A549 (cell line): ENCODE measurements around the gene CELF4. TPM values are rescaled to one million over a fixed set of nuclear protein-coding genes. Genes with fewer than 3 reads are reported as not detected.

ENCODE experiments used
- ATAC-seq, 2 experiments: fragments of 200-7000 bp in 1 of 2; fragments of >200 bp in 1 of 2; cut with Nextera tagmentation in 1 of 2; cut with Tn5 transposase in 1 of 2; 3 replicates each; pipeline versions ENCODE4 v1.8.0 to v1.9.1; 2018 to 2020; ENCODE audit warnings: mild to moderate bottlenecking in 1 of 2, moderate library complexity in 1 of 2
- CTCF ChIA-PET: fragments of 300-600 bp; sonication (Branson Sonifier 250); formaldehyde crosslinking; extraction: SDS; loops from one replicate; lab custom pipeline; 2021; ENCODE audit warnings: antibody characterized with exemption, inconsistent platforms; lab: Yijun Ruan, JAX
- POLR2A ChIA-PET: fragments of 350-600 bp; formaldehyde crosslinking; extraction: SDS; loops from one replicate; lab custom pipeline; 2021; ENCODE audit warnings: antibody characterized with exemption, inconsistent platforms; lab: Yijun Ruan, JAX
- DNase-seq, 2 experiments: peaks; one replicate each; pipeline versions ENCODE4 v3.0.0 to v3.0.0-alpha.2; 2011 to 2016; ENCODE audit warnings: low read depth in 1 of 2, low spot score in 1 of 2
- FAIRE-seq: peaks from 2 replicates; lab custom pipeline; 2011; peaks lifted over from hg19 to GRCh38; lab: Jason Lieb, UNC
- H3K27ac ChIP-seq, 2 experiments: fragments of >200 bp; sonication (Bioruptor Twin); formaldehyde crosslinking; 3 replicates each; pipeline ENCODE4 v1.5.1; 2016 to 2017
- H3K4me1 ChIP-seq: fragments of >200 bp; sonication (Bioruptor Twin); formaldehyde crosslinking; 3 replicates; pipeline ENCODE4 v1.6.1; 2016
- H3K4me2 ChIP-seq: fragments of >200 bp; sonication (Bioruptor Twin); formaldehyde crosslinking; 3 replicates; pipeline ENCODE4 v1.6.1; 2016
- H3K4me3 ChIP-seq: fragments of >200 bp; sonication (Bioruptor Twin); formaldehyde crosslinking; 3 replicates; pipeline ENCODE4 v1.5.1; 2016
- H3K9me3 ChIP-seq: fragments of >200 bp; sonication (Bioruptor Twin); formaldehyde crosslinking; 3 replicates; pipeline ENCODE4 v1.6.1; 2016
- CBX8 ChIP-seq: fragments of 200-600 bp; sonication (generic); IDR thresholded peaks from 2 replicates; pipeline ENCODE4 v1.6.1; 2016
- CHD4 ChIP-seq: fragments of 200-600 bp; sonication (generic); IDR thresholded peaks from 2 replicates; pipeline ENCODE4 v1.6.1; 2016; ENCODE audit warnings: antibody characterized with exemption, mild to moderate bottlenecking, borderline replicate concordance
- CTCF ChIP-seq: fragments of >200 bp; sonication (Bioruptor Twin); formaldehyde crosslinking; IDR thresholded peaks from 3 replicates; pipeline ENCODE4 v1.5.1; 2016
- ELK1 ChIP-seq: fragments of 150-350 bp; IDR thresholded peaks from 2 replicates; pipeline ENCODE4 v1.6.1; 2014; ENCODE audit warnings: low read depth, mild to moderate bottlenecking, low read length
- ESRRA ChIP-seq: fragments of 150-350 bp; IDR thresholded peaks from 2 replicates; pipeline ENCODE4 v1.6.1; 2014; ENCODE audit warnings: mild to moderate bottlenecking, low read length, borderline replicate concordance
- FOXS1 ChIP-seq: fragments of 250-450 bp; sonication (Bioruptor Pico); IDR thresholded peaks from 2 replicates; pipeline ENCODE4 v1.5.0; 2020; ENCODE audit warnings: mild to moderate bottlenecking, moderate library complexity
- HOXB5 ChIP-seq: fragments of 250-450 bp; sonication (Bioruptor Pico); IDR thresholded peaks from 2 replicates; pipeline ENCODE4 v1.5.0; 2020; ENCODE audit warnings: mild to moderate bottlenecking, moderate library complexity
- KDM1A ChIP-seq: fragments of 200-600 bp; sonication (generic); IDR thresholded peaks from 2 replicates; pipeline ENCODE4 v1.6.1; 2016; ENCODE audit warnings: low read depth, mild to moderate bottlenecking
- RAD21 ChIP-seq, 2 experiments: fragments of >200 bp in 1 of 2; sonication (Bioruptor Twin) in 1 of 2; formaldehyde crosslinking in 1 of 2; IDR thresholded peaks in 1 of 2; conservative IDR thresholded peaks in 1 of 2; 2 replicates in 1 of 2; 3 replicates in 1 of 2; pipeline ENCODE4 v1.6.1; 2012 to 2018; ENCODE audit warnings: inconsistent platforms in 1 of 2
- RARB ChIP-seq: fragments of 250-450 bp; sonication (Bioruptor Pico); IDR thresholded peaks from 2 replicates; pipeline ENCODE4 v1.8.0; 2021; ENCODE audit warnings: mild to moderate bottlenecking, moderate library complexity
- REST ChIP-seq: fragments of 200-600 bp; sonication (generic); IDR thresholded peaks from 2 replicates; pipeline ENCODE4 v1.6.1; 2016; ENCODE audit warnings: antibody characterized with exemption, mild to moderate bottlenecking, moderate library complexity
- RNF2 ChIP-seq: fragments of 200-600 bp; sonication (generic); IDR thresholded peaks from 2 replicates; pipeline ENCODE4 v1.6.1; 2016; ENCODE audit warnings: low read depth, mild to moderate bottlenecking, antibody characterized with exemption, moderate library complexity, borderline replicate concordance
- SMC3 ChIP-seq: fragments of >200 bp; sonication (Bioruptor Twin); formaldehyde crosslinking; IDR thresholded peaks from 3 replicates; pipeline ENCODE4 v1.6.1; 2018; ENCODE audit warnings: inconsistent platforms
- TFCP2L1 ChIP-seq: fragments of 250-450 bp; sonication (Bioruptor Pico); IDR thresholded peaks from 2 replicates; pipeline ENCODE4 v1.5.0; 2021; ENCODE audit warnings: mild to moderate bottlenecking
- ZC3H11A ChIP-seq: fragments of 450-650 bp; IDR thresholded peaks from 2 replicates; pipeline ENCODE4 v1.6.1; 2014; ENCODE audit warnings: antibody characterized with exemption, mild to moderate bottlenecking
- ZFP36 ChIP-seq: fragments of 450-650 bp; IDR thresholded peaks from 2 replicates; pipeline ENCODE4 v1.6.1; 2014; ENCODE audit warnings: borderline replicate concordance; ENCODE audit not compliant: partially characterized antibody
- WGBS: methylation state at CpG from one replicate; pipeline ENCODE4 v1.1.6; 2017; ENCODE audit errors: missing lambda C conversion rate; 5-methylcytosine and 5-hydroxymethylcytosine counted together
- polyA plus RNA-seq, 4 experiments: library from polyadenylated mRNA; depleted of rRNA in 3 of 4; stranded (reverse); fragments of >200 nt; fragmentation: RNase III in 1 of 4; extraction: RNeasy Plus Mini Kit Qiagen cat#74134 plus additional on column Dnase treatment in 1 of 4; gene quantifications; 2 replicates in 3 of 4; 3 replicates in 1 of 4; pipeline ENCODE4 v1.2.3, GENCODE V29; 2011 to 2017
- TF ChIP-seq, protein P1 (sequence below): fragments of 450-650 bp; IDR thresholded peaks from 2 replicates; pipeline ENCODE4 v1.6.1; 2014; ENCODE audit warnings: antibody characterized with exemption
- TF ChIP-seq, protein P2 (sequence below): fragments of 250-450 bp; sonication (Bioruptor Pico); IDR thresholded peaks from 2 replicates; pipeline ENCODE4 v1.5.0; 2021; ENCODE audit warnings: mild to moderate bottlenecking, moderate library complexity, borderline replicate concordance

The CELF4 gene
- polyA plus RNA-seq, 2 of the 4 experiments (the other 2 are of a cell fraction), result 0.08 TPM; not detected in 1

GRCh38 chr18:37604032-37604431 is 38.4 kb upstream of the CELF4 start:
- ChIA-PET CTCF (interaction anchor here (0.6 kb wide), 1 partner anchor 496 kb away, joined by 3 read pairs; no protein-coding TSS in a partner anchor), POLR2A (no interaction called here)
- Histone ChIP-seq H3K4me3 (no peak overlapping the region), H3K27ac (no peak overlapping the region), H3K4me2 (no peak overlapping the region), H3K9me3 (no peaks in the 10 kb centered on the region), H3K4me1 (no peaks in the 10 kb centered on the region)
- no peak for TF ChIP-seq ZFP36
- TF ChIP-seq KDM1A, result no peak
- TF ChIP-seq ESRRA, result no peak
- no peak for TF ChIP-seq CBX8
- TF ChIP-seq SMC3, result no peak
- TF ChIP-seq RAD21 (conservative IDR thresholded peaks at IDR 0.05 in 1 of 2, IDR thresholded peaks at IDR 0.05 in 1 of 2), result no peak
- no peak for TF ChIP-seq CHD4
- TF ChIP-seq, protein P1, sequence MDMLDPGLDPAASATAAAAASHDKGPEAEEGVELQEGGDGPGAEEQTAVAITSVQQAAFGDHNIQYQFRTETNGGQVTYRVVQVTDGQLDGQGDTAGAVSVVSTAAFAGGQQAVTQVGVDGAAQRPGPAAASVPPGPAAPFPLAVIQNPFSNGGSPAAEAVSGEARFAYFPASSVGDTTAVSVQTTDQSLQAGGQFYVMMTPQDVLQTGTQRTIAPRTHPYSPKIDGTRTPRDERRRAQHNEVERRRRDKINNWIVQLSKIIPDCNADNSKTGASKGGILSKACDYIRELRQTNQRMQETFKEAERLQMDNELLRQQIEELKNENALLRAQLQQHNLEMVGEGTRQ, result no peak
- no peak for TF ChIP-seq HOXB5 (CRISPR knock-in tag)
- TF ChIP-seq TFCP2L1 (CRISPR knock-in tag), result no peak
- no peak for TF ChIP-seq FOXS1 (CRISPR knock-in tag)
- no peak for TF ChIP-seq RARB (CRISPR knock-in tag)
- TF ChIP-seq ZC3H11A, result no peak
- no peak for TF ChIP-seq ELK1
- TF ChIP-seq RNF2, result no peak
- TF ChIP-seq, protein P2, sequence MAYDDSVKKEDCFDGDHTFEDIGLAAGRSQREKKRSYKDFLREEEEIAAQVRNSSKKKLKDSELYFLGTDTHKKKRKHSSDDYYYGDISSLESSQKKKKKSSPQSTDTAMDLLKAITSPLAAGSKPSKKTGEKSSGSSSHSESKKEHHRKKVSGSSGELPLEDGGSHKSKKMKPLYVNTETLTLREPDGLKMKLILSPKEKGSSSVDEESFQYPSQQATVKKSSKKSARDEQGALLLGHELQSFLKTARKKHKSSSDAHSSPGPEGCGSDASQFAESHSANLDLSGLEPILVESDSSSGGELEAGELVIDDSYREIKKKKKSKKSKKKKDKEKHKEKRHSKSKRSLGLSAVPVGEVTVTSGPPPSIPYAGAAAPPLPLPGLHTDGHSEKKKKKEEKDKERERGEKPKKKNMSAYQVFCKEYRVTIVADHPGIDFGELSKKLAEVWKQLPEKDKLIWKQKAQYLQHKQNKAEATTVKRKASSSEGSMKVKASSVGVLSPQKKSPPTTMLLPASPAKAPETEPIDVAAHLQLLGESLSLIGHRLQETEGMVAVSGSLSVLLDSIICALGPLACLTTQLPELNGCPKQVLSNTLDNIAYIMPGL, result no peak
- TF ChIP-seq CTCF, result no peak
- TF ChIP-seq REST, result no peak
- WGBS, result 29% methylated on average over 4 of the region's 4 CpGs
- ATAC-seq (no peak), DNase-seq (no peak), FAIRE-seq (no peak)
